ENCODE measurements around the gene GPX6.

GPX6 gene

DNA sequence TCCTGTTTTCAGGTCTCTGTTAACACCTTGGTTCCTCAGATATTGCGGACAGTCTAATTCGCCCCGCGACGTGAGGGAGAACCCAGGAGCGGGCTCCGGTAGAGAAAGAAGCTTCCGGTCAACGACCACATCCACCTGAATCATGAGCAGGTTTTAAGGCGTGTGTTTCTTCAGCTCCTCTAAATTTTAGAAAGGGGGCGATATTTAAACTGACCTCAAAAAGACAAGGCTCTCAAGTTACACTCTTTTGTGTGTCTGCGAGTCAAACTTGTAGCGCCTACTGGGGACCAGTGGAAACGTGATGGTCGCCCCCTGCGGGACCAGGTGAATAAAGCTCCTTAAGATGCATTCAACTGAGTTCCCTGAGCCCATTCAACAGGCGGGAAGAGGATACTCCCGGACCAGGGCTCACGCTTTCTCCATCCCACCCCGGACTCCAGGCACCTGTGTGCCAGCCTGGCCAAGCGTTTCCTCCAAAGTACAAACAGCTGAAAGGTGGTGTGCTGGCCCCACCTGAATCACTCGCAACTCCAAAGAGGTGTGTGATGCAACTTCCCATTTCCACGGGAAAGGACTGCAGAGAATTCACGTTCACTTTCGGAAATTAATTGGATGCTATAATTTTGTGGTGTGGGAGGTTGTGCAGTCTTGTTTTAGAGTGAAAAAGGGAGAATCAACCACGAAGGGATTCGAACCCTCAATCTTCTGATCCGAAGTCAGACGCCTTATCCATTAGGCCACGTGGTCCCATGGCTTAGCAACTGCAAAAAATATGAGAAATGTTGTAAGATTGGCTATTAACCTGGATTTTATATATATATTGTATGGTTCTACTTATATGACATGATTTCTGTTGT is 27.1 kb upstream of the GPX6 start (continued):
- TF ChIP-seq, protein P1, sequence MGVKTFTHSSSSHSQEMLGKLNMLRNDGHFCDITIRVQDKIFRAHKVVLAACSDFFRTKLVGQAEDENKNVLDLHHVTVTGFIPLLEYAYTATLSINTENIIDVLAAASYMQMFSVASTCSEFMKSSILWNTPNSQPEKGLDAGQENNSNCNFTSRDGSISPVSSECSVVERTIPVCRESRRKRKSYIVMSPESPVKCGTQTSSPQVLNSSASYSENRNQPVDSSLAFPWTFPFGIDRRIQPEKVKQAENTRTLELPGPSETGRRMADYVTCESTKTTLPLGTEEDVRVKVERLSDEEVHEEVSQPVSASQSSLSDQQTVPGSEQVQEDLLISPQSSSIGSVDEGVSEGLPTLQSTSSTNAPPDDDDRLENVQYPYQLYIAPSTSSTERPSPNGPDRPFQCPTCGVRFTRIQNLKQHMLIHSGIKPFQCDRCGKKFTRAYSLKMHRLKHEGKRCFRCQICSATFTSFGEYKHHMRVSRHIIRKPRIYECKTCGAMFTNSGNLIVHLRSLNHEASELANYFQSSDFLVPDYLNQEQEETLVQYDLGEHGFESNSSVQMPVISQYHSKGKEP (tag by site-specific recombination; IDR thresholded peaks at IDR 0.05): peak; percentile 18; the same call in 1 of the 2 replicates
- TF ChIP-seq ZBTB21 (tag by site-specific recombination; IDR thresholded peaks at IDR 0.05) (peak; percentile 53; the same call in 1 of the 2 replicates), ZSCAN30 (tag by site-specific recombination; IDR thresholded peaks at IDR 0.05) (peak; percentile 98), ZNF548 (tag by site-specific recombination; IDR thresholded peaks at IDR 0.05) (no peak), ZNF561 (tag by site-specific recombination; IDR thresholded peaks at IDR 0.05; ENCODE audit: borderline replicate concordance) (peak; percentile 94), ZSCAN23 (tag by site-specific recombination; IDR thresholded peaks at IDR 0.05) (peak; percentile 71; the same call in 1 of the 2 replicates), ZNF324 (tag by site-specific recombination; IDR thresholded peaks at IDR 0.05) (peak; percentile 90), ZNF701 (tag by site-specific recombination; IDR thresholded peaks at IDR 0.05) (no peak), ZNF350 (tag by site-specific recombination; IDR thresholded peaks at IDR 0.05) (no peak), ZNF664 (tag by site-specific recombination; IDR thresholded peaks at IDR 0.05) (0 out of 2 replicates have a peak, but pooled peaks have one; percentile 40), ZBTB8A (tag by site-specific recombination; IDR thresholded peaks at IDR 0.05) (peak; percentile 59), ZNF202 (tag by site-specific recombination; IDR thresholded peaks at IDR 0.05; ENCODE audit: borderline replicate concordance) (no peak), ZNF514 (tag by site-specific recombination; IDR thresholded peaks at IDR 0.05) (no peak), ZNF555 (tag by site-specific recombination; conservative IDR thresholded peaks at IDR 0.05) (no peak), ZNF121 (tag by site-specific recombination; IDR thresholded peaks at IDR 0.05) (no peak), KLF8 (tag by site-specific recombination; IDR thresholded peaks at IDR 0.05) (peak; percentile 65; the same call in 1 of the 2 replicates), KLF7 (tag by site-specific recombination; IDR thresholded peaks at IDR 0.05; ENCODE audit: borderline replicate concordance) (no peak), ZNF366 (tag by site-specific recombination; conservative IDR thresholded peaks at IDR 0.05) (peak; percentile 95), ZFP3 (tag by site-specific recombination; IDR thresholded peaks at IDR 0.05; ENCODE audit: low read depth) (no peak; the same call in 1 of the 2 replicates), ZEB2 (tag by site-specific recombination; IDR thresholded peaks at IDR 0.05) (peak; percentile 92), ZNF391 (tag by site-specific recombination; IDR thresholded peaks at IDR 0.05; ENCODE audit: borderline replicate concordance, low read depth) (peak; percentile 81), ZNF521 (tag by site-specific recombination; IDR thresholded peaks at IDR 0.05) (no peak), ZNF140 (tag by site-specific recombination; IDR thresholded peaks at IDR 0.05) (no peak), ZNF610 (tag by site-specific recombination; IDR thresholded peaks at IDR 0.05; ENCODE audit: borderline replicate concordance) (no peak)
- TF ChIP-seq, protein P2, sequence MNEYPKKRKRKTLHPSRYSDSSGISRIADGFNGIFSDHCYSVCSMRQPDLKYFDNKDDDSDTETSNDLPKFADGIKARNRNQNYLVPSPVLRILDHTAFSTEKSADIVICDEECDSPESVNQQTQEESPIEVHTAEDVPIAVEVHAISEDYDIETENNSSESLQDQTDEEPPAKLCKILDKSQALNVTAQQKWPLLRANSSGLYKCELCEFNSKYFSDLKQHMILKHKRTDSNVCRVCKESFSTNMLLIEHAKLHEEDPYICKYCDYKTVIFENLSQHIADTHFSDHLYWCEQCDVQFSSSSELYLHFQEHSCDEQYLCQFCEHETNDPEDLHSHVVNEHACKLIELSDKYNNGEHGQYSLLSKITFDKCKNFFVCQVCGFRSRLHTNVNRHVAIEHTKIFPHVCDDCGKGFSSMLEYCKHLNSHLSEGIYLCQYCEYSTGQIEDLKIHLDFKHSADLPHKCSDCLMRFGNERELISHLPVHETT (tag by site-specific recombination; IDR thresholded peaks at IDR 0.05): peak; percentile 69
- TF ChIP-seq, protein P3, sequence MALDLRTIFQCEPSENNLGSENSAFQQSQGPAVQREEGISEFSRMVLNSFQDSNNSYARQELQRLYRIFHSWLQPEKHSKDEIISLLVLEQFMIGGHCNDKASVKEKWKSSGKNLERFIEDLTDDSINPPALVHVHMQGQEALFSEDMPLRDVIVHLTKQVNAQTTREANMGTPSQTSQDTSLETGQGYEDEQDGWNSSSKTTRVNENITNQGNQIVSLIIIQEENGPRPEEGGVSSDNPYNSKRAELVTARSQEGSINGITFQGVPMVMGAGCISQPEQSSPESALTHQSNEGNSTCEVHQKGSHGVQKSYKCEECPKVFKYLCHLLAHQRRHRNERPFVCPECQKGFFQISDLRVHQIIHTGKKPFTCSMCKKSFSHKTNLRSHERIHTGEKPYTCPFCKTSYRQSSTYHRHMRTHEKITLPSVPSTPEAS (tag by site-specific recombination; IDR thresholded peaks at IDR 0.05): peak; percentile 51; the same call in 1 of the 2 replicates
- TF ChIP-seq, protein P4, sequence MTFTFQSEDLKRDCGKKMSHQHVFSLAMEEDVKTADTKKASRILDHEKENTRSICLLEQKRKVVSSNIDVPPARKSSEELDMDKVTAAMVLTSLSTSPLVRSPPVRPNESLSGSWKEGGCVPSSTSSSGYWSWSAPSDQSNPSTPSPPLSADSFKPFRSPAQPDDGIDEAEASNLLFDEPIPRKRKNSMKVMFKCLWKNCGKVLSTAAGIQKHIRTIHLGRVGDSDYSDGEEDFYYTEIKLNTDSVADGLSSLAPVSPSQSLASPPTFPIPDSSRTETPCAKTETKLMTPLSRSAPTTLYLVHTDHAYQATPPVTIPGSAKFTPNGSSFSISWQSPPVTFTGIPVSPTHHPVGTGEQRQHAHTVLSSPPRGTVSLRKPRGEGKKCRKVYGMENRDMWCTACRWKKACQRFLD (tag by site-specific recombination; IDR thresholded peaks at IDR 0.05): no peak
- TF ChIP-seq, protein P5, sequence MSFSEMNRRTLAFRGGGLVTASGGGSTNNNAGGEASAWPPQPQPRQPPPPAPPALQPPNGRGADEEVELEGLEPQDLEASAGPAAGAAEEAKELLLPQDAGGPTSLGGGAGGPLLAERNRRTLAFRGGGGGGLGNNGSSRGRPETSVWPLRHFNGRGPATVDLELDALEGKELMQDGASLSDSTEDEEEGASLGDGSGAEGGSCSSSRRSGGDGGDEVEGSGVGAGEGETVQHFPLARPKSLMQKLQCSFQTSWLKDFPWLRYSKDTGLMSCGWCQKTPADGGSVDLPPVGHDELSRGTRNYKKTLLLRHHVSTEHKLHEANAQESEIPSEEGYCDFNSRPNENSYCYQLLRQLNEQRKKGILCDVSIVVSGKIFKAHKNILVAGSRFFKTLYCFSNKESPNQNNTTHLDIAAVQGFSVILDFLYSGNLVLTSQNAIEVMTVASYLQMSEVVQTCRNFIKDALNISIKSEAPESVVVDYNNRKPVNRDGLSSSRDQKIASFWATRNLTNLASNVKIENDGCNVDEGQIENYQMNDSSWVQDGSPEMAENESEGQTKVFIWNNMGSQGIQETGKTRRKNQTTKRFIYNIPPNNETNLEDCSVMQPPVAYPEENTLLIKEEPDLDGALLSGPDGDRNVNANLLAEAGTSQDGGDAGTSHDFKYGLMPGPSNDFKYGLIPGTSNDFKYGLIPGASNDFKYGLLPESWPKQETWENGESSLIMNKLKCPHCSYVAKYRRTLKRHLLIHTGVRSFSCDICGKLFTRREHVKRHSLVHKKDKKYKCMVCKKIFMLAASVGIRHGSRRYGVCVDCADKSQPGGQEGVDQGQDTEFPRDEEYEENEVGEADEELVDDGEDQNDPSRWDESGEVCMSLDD (tag by site-specific recombination; IDR thresholded peaks at IDR 0.05): peak; percentile 69; the same call in 1 of the 2 replicates
- TF ChIP-seq, protein P6, sequence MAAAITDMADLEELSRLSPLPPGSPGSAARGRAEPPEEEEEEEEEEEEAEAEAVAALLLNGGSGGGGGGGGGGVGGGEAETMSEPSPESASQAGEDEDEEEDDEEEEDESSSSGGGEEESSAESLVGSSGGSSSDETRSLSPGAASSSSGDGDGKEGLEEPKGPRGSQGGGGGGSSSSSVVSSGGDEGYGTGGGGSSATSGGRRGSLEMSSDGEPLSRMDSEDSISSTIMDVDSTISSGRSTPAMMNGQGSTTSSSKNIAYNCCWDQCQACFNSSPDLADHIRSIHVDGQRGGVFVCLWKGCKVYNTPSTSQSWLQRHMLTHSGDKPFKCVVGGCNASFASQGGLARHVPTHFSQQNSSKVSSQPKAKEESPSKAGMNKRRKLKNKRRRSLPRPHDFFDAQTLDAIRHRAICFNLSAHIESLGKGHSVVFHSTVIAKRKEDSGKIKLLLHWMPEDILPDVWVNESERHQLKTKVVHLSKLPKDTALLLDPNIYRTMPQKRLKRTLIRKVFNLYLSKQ (tag by site-specific recombination; IDR thresholded peaks at IDR 0.05; ENCODE audit: borderline replicate concordance): no peak
